ENCODE data around the gene PRKAR1A. TPM values are rescaled to one million over a fixed set of nuclear protein-coding genes. Genes with fewer than 3 reads are reported as not detected.

PRKAR1A gene
- total RNA-seq, 1 experiment from 2014 or later, result 174 TPM

- no TSS peak for BruUV-seq (replicated peaks)
- H3K27ac ChIP-seq (ENCODE audit: low read length), result no peak overlapping the region
- H3K4me3 ChIP-seq (ENCODE audit: low read depth in 2 of 2, low read length in 2 of 2), result no peak overlapping the region
- H3K4me1 ChIP-seq (ENCODE audit: control insufficient read depth, insufficient read depth, low read length), result no peaks in the 10 kb centered on the region; the same call in 1 of the 2 replicates
- ChIA-PET POLR2A (no interaction called here), CTCF (no interaction called here)
- TF ChIP-seq POLR2AphosphoS5 (IDR thresholded peaks at IDR 0.05; ENCODE audit: low read depth, low read length) (no peak), SIN3A (IDR thresholded peaks at IDR 0.05; ENCODE audit: borderline replicate concordance, insufficient read depth, low read depth, low read length) (no peak), TCF7L2 (IDR thresholded peaks at IDR 0.05; ENCODE audit: low read depth, low read length) (no peak), CTCF (IDR thresholded peaks at IDR 0.05) (no peak), REST (IDR thresholded peaks at IDR 0.05; ENCODE audit: insufficient read depth in 1 of 2, low read depth in 2 of 2, low read length in 1 of 2) (no peak)
- ATAC-seq (no peak), DNase-seq (ENCODE audit: low read depth, low spot score) (no peak)
- no peaks in the 10 kb centered on the region for H3K9me3 ChIP-seq (ENCODE audit: control insufficient read depth, insufficient read depth, low read depth, low read length)
- H3K27me3 ChIP-seq (ENCODE audit: control insufficient read depth, insufficient read depth, low read length), result no peaks in the 10 kb centered on the region
- in situ Hi-C loops (cut with HindIII; ENCODE audit: low pct_unique_long_range_greater_than_20kb, low sequenced_read_pairs), result no loop called here
- intact Hi-C loops (cut with micrococcal nuclease; ENCODE audit: unreplicated experiment), result no loop called here
- H3K36me3 ChIP-seq (ENCODE audit: control insufficient read depth, insufficient read depth, low read length), result peaks cover 1% of the 10 kb centered on the region; the same call in 1 of the 2 replicates
Observed at GRCh38 chr17:68507576-68507975, 4.7 kb upstream of the PRKAR1A start.

GRCh38 chr17:68509141-68510057, 2.8 kb upstream of the PRKAR1A start:
- peaks cover 10% of the 10 kb centered on the region; the same call in 1 of the 2 replicates for H3K36me3 ChIP-seq (ENCODE audit: control insufficient read depth, insufficient read depth, low read length)
- peaks cover 2% of the 10 kb centered on the region; the same call in 1 of the 2 replicates for H3K4me1 ChIP-seq (ENCODE audit: control insufficient read depth, insufficient read depth, low read length)
- TF ChIP-seq CTCF (IDR thresholded peaks at IDR 0.05) (no peak), SIN3A (IDR thresholded peaks at IDR 0.05; ENCODE audit: borderline replicate concordance, insufficient read depth, low read depth, low read length) (no peak), REST (IDR thresholded peaks at IDR 0.05; ENCODE audit: insufficient read depth in 1 of 2, low read depth in 2 of 2, low read length in 1 of 2) (no peak), POLR2AphosphoS5 (IDR thresholded peaks at IDR 0.05; ENCODE audit: low read depth, low read length) (no peak), TCF7L2 (IDR thresholded peaks at IDR 0.05; ENCODE audit: low read depth, low read length) (no peak)
- no peak overlapping the region for H3K27ac ChIP-seq (ENCODE audit: low read length)
- H3K27me3 ChIP-seq (ENCODE audit: control insufficient read depth, insufficient read depth, low read length), result no peaks in the 10 kb centered on the region
- no TSS peak for BruUV-seq (replicated peaks)
- in situ Hi-C loops (cut with HindIII; ENCODE audit: low pct_unique_long_range_greater_than_20kb, low sequenced_read_pairs) (no loop called here), intact Hi-C loops (cut with micrococcal nuclease; ENCODE audit: unreplicated experiment) (no loop called here)
- CTCF ChIA-PET, result no interaction called here
- ATAC-seq (no peak), DNase-seq (ENCODE audit: low read depth, low spot score) (no peak)
- POLR2A ChIA-PET, result no interaction called here
- no peaks in the 10 kb centered on the region for H3K9me3 ChIP-seq (ENCODE audit: control insufficient read depth, insufficient read depth, low read depth, low read length)
- H3K4me3 ChIP-seq (ENCODE audit: low read depth in 2 of 2, low read length in 2 of 2), result no peak overlapping the region
